Activated naive CD4-positive, alpha-beta T cell treated with Interleukin-2 at 50 U/mL for 16 hours (primary cell): Measurements from ENCODE around the gene TBC1D16.

Experiments
- DNase-seq: peaks from one replicate; pipeline ENCODE4 v3.0.0-alpha.2; 2020

TBC1D16 gene

DNA sequence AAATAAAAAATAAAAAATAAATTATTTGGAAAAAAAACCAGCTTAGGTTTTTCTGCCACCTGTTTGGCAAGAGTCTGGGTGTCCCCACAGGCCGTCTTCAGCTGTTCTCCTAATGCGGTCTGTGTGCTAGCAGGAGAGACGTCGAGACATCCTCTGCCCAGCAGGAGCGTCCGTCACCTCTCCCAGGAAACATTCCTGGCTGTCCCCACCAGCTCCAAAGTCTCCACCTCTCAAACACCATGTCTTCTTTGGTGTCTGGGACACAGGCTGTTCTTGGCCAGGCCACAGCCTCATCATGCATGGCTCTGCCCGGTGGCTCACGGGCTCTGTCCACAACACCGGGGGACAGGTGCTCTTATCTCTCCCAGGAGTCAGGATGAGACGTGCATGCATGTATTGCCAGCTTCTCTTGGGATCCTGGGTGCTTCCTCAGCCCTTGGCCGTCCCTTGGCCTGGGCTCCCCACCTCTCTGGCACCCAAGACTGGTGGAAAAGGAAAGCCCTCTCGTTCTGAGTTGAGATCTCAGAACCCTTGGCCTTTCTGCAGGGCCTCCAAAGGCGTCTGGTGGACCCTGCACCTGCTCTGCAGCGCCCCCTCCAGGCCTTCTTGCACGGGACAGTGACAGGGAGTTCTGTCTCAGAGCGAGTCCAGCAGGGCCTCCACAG, 111.6 kb downstream of the TBC1D16 start:
- peak; percentile 35 for DNase-seq

DNA sequence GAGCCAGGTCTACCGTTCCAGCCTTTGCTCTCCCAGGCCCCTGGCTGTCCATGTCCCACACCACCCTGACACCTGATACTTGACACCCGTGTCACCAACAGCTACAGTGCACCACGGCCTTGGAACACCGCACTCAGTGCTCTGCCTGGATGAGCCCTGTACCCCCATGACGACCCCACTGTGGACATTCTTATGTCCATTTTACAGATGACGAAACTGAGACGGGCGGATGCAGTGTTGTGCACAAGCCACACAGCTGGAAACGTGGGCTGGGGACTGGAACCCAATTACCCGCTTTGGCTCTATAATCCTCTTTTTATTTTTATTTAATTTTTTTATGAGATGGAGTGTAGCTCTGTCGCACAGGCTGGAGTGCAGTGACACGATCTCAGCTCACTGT, 112.9 kb downstream of the TBC1D16 start:
- DNase-seq = no peak

DNA sequence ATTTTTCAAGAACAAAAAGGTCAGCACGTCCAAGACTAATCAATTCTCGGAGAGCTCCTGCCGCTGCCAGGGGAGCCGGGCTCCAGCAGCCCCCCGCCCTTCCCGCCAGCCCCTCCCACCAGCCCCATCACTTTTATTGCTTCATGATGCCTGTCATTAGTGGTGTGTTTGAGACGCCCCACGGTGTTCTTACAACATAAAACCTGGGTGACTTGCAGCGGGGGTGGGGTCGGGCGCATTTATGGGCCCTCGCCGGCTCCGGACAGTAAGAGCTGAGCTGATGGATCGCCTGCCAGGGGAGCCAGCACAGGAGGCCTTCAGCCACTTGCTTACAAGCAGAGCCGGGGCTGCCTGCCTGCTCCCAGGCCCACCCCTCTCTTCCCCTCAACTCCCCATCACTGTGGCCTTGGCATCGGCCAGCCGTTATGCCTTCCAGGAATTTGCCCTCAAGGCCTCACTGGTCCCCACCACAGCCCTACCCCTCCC, 113.5 kb downstream of the TBC1D16 start:
- no peak for DNase-seq

DNA sequence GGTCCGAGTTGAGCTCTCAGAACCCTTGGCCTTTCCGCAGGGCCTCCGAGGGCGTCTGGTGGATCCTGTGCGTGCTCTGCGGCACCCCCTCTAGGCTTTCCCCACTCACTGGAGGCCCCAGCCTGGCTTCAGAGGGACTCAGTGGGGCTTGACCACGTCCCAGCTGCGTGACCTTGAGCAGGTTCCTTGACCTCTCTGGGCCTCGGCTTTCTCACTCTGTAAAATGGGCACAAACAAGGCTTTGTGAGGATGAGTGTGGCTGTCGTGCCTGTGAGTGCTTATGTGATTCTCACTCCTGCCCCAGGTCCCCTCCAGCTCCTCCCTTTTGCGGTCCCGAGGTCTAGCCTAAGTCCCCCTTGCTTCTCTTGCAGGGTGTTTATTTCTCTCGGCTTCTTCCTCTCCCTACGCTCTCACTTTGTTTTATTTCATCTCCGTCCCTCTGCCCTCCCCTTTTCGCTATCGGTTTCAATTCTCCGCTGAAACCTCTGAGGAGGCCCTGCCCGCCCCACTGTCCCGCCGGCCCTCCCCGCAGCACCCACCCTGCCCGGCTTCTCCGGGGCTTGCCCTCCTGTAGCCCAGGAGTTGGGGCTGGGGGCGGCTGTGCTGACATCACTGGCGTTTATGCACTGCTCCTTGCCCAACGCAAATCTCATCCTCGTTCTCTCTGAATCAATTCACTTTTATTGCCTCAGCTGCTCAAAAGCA, 114.1 kb downstream of the TBC1D16 start:
- no peak for DNase-seq

DNA sequence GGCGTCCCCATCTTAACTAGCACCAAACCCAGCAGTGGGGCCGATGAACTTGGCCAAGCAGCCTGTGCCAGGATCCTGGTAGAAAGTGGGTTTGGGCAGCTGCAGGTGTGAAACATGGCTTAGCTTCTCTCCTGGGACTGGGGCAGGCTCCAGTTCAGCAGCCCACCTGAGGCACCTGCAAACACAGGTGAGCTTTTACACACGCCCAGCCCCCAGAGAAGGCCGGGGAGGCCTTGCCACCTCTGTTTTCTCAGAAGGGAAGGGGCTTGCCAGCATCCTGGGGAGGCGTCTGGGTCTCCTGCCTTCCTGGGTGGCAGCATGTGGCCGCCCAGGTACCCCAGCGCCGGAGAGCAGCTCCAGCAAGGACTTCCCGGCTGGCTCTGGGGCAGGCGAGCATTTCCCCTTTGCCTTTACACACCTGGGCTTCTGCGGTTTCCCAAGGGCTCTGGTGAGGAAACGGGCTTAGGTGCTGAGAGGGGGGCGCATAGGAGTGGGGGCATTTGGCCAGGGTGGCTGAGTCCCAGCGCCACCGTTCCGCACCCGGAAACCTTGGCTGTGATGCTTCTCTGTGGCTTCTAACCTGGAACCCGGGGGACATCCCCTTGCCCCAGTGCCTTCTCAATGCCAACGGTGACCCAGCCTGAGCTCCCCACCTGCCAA, 114.8 kb downstream of the TBC1D16 start:
- no peak for DNase-seq

DNA sequence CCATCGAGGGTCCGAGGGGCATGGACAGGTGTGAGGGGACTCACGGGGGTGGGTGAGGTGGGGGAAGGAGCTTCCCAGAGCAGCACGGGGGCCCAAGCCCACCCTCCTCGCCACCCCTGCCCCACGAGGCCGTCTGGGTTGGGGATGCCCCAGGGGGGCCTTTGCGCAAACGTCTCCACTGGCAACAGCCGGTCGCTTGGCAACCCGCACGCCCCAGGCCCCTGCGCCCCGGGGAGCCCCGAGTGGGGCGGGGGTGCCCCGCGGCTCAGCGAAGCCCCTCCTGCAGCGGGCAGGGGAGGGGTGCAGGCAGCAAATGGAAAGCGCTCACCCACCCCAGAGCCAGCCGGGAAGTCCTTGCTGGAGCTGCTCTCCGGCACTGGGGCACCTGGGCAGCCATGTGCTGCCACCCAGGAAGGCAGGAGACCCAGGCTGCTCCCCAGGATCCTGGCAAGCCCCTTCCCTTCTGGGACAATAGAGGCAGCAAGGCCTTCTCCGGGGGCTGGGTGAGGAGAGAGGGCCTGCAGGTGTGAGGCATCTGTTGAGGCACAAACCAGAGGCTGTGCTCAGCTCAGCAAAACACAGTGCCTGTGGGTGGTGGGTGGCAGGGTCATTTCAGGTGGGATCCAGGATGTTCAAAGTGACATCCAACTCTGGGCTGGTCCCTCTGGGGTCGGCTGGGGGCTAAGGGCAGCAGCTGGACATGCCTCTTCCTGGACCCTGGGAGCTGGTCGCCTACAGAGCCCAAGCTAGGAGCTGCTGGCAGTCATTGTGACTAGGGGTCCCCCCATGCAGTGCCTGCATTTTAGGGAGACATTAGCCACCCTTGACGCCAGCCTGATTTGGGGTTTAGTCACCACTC, 115.6 kb downstream of the TBC1D16 start:
- no peak for DNase-seq

- no peak for DNase-seq
Measured at GRCh38 chr17:79919164-79919585, 116.5 kb downstream of the TBC1D16 start.

- no peak for DNase-seq
Measured at GRCh38 chr17:79918581-79919163, 117.0 kb downstream of the TBC1D16 start.

- DNase-seq = no peak
Measured at GRCh38 chr17:79917902-79918484, 117.7 kb downstream of the TBC1D16 start.

GRCh38 chr17:79916991-79917901, 118.4 kb downstream of the TBC1D16 start:
- no peak for DNase-seq

GRCh38 chr17:79916506-79916905, 119.2 kb downstream of the TBC1D16 start:
- no peak for DNase-seq

DNA sequence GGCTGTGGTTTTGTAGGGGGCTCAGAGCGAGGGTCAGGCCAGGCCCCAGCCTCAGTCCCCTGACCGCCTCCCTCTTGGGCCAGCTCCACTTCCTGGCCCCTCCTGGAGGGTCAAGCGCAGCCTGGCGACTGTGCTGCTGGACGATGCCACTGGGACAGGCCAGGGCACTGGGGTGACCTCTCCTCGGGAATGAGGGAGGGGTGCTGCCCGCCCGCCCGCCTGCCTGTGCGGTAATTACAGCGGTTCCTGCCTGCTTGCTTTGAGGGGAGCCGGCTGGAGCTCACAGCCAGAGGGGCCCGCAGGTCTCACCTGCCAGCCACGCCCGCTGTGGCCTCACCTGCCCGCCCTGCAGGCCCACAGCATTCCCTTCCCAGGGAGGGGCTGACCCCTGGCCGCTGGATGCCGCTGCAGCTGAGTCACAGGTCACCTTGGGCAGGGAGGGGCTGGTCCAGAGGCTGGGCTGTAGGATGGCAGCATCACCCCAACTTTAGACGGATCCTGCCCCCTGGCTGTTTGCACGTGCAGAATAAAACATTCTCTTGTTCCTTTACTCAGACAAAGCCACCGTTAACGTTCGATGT, 119.7 kb downstream of the TBC1D16 start:
- no peak for DNase-seq

- DNase-seq = no peak
Measured at GRCh38 chr17:79914813-79915740, 120.6 kb downstream of the TBC1D16 start.

GRCh38 chr17:79913896-79914812, 121.5 kb downstream of the TBC1D16 start:
- DNase-seq = no peak

- no peak for DNase-seq
Measured at GRCh38 chr17:79913451-79913850, 122.2 kb downstream of the TBC1D16 start.

- no peak for DNase-seq
Measured at GRCh38 chr17:79912552-79913330, 122.9 kb downstream of the TBC1D16 start.
